ENCODE data around the gene TRAPPC8.

Gene TRAPPC8

GRCh38 chr18:31942999-31943877, at the start of gene TRAPPC8:
Gene TRAPPC8, minus strand, starts transcription at chr18:31943128. Its CDS starts 364 bp downstream, at chr18:31942764.
- peak within 1 kb of the TSS; percentile 92 for H3K27ac ChIP-seq
- TF ChIP-seq CTCF (IDR thresholded peaks at IDR 0.05), result 0 out of 2 replicates have a peak, but pooled peaks have one; percentile 11
- TF ChIP-seq ZFX (IDR thresholded peaks at IDR 0.05; ENCODE audit: borderline replicate concordance), result no peak

GRCh38 chr18:31990823-31991222, 47.9 kb upstream of the TRAPPC8 start:
- TF ChIP-seq CTCF (IDR thresholded peaks at IDR 0.05) (no peak), ZFX (IDR thresholded peaks at IDR 0.05; ENCODE audit: borderline replicate concordance) (no peak)
- no peak overlapping the region for H3K27ac ChIP-seq

- TF ChIP-seq CTCF (IDR thresholded peaks at IDR 0.05), result no peak
- no peak for TF ChIP-seq ZFX (IDR thresholded peaks at IDR 0.05; ENCODE audit: borderline replicate concordance)
- no peak overlapping the region for H3K27ac ChIP-seq
These were observed 41.0 kb upstream of the TRAPPC8 start for GRCh38 chr18:31983976-31984375.

- H3K27ac ChIP-seq, result no peak overlapping the region
- TF ChIP-seq CTCF (IDR thresholded peaks at IDR 0.05), result no peak
- TF ChIP-seq ZFX (IDR thresholded peaks at IDR 0.05; ENCODE audit: borderline replicate concordance), result no peak
These were observed 40.1 kb upstream of the TRAPPC8 start for GRCh38 chr18:31983020-31983419.

- no peak overlapping the region for H3K27ac ChIP-seq
- TF ChIP-seq ZFX (IDR thresholded peaks at IDR 0.05; ENCODE audit: borderline replicate concordance), result no peak
- no peak for TF ChIP-seq CTCF (IDR thresholded peaks at IDR 0.05)
These were observed 37.9 kb upstream of the TRAPPC8 start for GRCh38 chr18:31980863-31981262.

- H3K27ac ChIP-seq, result no peak overlapping the region
- TF ChIP-seq CTCF (IDR thresholded peaks at IDR 0.05) (no peak), ZFX (IDR thresholded peaks at IDR 0.05; ENCODE audit: borderline replicate concordance) (no peak)
These were observed 36.8 kb upstream of the TRAPPC8 start for GRCh38 chr18:31979714-31980113.

- H3K27ac ChIP-seq, result no peak overlapping the region
- TF ChIP-seq CTCF (IDR thresholded peaks at IDR 0.05), result no peak
- no peak for TF ChIP-seq ZFX (IDR thresholded peaks at IDR 0.05; ENCODE audit: borderline replicate concordance)
These were observed 35.7 kb upstream of the TRAPPC8 start for GRCh38 chr18:31978616-31979015.

Data from 22Rv1 (cell line).